SK-N-SH (cell line): Measurements from ENCODE around the gene ZPBP2. TPM values are rescaled to one million over a fixed set of nuclear protein-coding genes. Genes with fewer than 3 reads are reported as not detected.

Experiments
- CTCF ChIA-PET: fragments of 300-600, 350-600 bp; formaldehyde crosslinking; extraction: SDS; loops from one replicate; lab custom pipeline; 2021; lab: Yijun Ruan, JAX
- POLR2A ChIA-PET: fragments of 350-600 bp; sonication (Branson Sonifier 250); formaldehyde crosslinking; extraction: SDS; loops from one replicate; lab custom pipeline; 2020; ENCODE audit warnings: antibody characterized with exemption, inconsistent platforms; lab: Yijun Ruan, JAX
- DNase-seq: peaks from one replicate; pipeline ENCODE4 v3.0.0; 2012
- H2AFZ ChIP-seq: fragments of 200-600 bp; sonication (generic); 2 replicates; pipeline ENCODE4 v1.8.1; 2016; ENCODE audit warnings: antibody characterized with exemption, mild to moderate bottlenecking, low read depth
- H3F3A ChIP-seq: fragments of 200-600 bp; sonication (generic); replicated peaks from 2 replicates; pipeline ENCODE3; 2016; ENCODE audit warnings: antibody characterized with exemption, mild to moderate bottlenecking; ENCODE audit not compliant: insufficient read depth
- H3K27ac ChIP-seq, 2 experiments: fragments of 200-500 bp in 1 of 2; fragments of 200-600 bp in 1 of 2; sonication (Bioruptor generic) in 1 of 2; sonication (generic), shearing (Covaris generic) in 1 of 2; 2 replicates each; pipeline versions ENCODE4 v1.5.1 to v1.6.1; 2014 to 2016; ENCODE audit warnings: low read depth in 2 of 2, inconsistent platforms in 1 of 2, low read length in 1 of 2, mild to moderate bottlenecking in 1 of 2, mixed read lengths in 1 of 2
- H3K27me3 ChIP-seq: fragments of 200-600 bp; sonication (generic), shearing (Covaris generic); 2 replicates; pipeline ENCODE4 v1.6.1; 2016; ENCODE audit warnings: mixed run types; ENCODE audit not compliant: insufficient read depth
- H3K36me3 ChIP-seq, 2 experiments: fragments of 200-500 bp in 1 of 2; fragments of 200-600 bp in 1 of 2; sonication (Bioruptor generic) in 1 of 2; sonication (generic) in 1 of 2; replicated peaks in 1 of 2; 2 replicates each; pipeline versions ENCODE3 to v1.5.1; 2014 to 2016; ENCODE audit warnings: low read length in 1 of 2, mild to moderate bottlenecking in 1 of 2; ENCODE audit not compliant: insufficient read depth in 2 of 2, control insufficient read depth in 1 of 2
- H3K4me1 ChIP-seq, 2 experiments: fragments of 200-500 bp in 1 of 2; fragments of 200-600 bp in 1 of 2; sonication (Bioruptor generic) in 1 of 2; sonication (generic), shearing (Covaris generic) in 1 of 2; 2 replicates each; pipeline versions ENCODE4 v1.5.1 to v1.6.1; 2014 to 2016; ENCODE audit warnings: low read depth in 1 of 2, low read length in 1 of 2, mixed run types in 1 of 2; ENCODE audit not compliant: insufficient read depth in 2 of 2, control insufficient read depth in 1 of 2
- H3K4me2 ChIP-seq: fragments of 200-600 bp; sonication (generic), shearing (Covaris generic); 2 replicates; pipeline ENCODE4 v1.6.1; 2017; ENCODE audit warnings: mixed run types
- H3K4me3 ChIP-seq, 2 experiments: fragments of 200-500 bp in 1 of 2; fragments of 200-600 bp in 1 of 2; sonication (Bioruptor generic) in 1 of 2; sonication (generic), shearing (Covaris generic) in 1 of 2; 2 replicates each; pipeline versions ENCODE4 v1.5.1 to v1.8.1; 2014 to 2016; ENCODE audit warnings: low read depth in 2 of 2, inconsistent platforms in 1 of 2, low read length in 1 of 2, mild to moderate bottlenecking in 1 of 2, mixed read lengths in 1 of 2, moderate library complexity in 1 of 2
- H3K79me2 ChIP-seq: fragments of 200-600 bp; sonication (generic); 2 replicates; pipeline ENCODE4 v1.8.1; 2017; ENCODE audit warnings: mild to moderate bottlenecking; ENCODE audit not compliant: insufficient read depth
- H3K9ac ChIP-seq: fragments of 200-600 bp; sonication (generic); 2 replicates; pipeline ENCODE4 v1.6.1; 2017; ENCODE audit warnings: mixed run types
- H3K9me2 ChIP-seq: fragments of 200-600 bp; sonication (generic); 2 replicates; pipeline ENCODE4 v1.6.1; 2017; ENCODE audit warnings: mixed run types
- H3K9me3 ChIP-seq: fragments of 200-600 bp; sonication (generic); 2 replicates; pipeline ENCODE4 v1.6.1; 2017; ENCODE audit warnings: mixed run types, mild to moderate bottlenecking, moderate library complexity
- H4K20me1 ChIP-seq: fragments of 200-600 bp; sonication (generic); 2 replicates; pipeline ENCODE4 v1.6.1; 2017; ENCODE audit warnings: mild to moderate bottlenecking, mixed run types; ENCODE audit not compliant: insufficient read depth
- ELF1 ChIP-seq: IDR thresholded peaks from 2 replicates; pipeline ENCODE4 v1.4.0; 2012
- EZH2phosphoT487 ChIP-seq: fragments of 200-600 bp; sonication (generic); IDR thresholded peaks from 2 replicates; pipeline ENCODE4 v1.6.1; 2017; ENCODE audit warnings: low read depth, mixed run types, mild to moderate bottlenecking, antibody characterized with exemption, moderate library complexity, borderline replicate concordance
- FOSL2 ChIP-seq: IDR thresholded peaks from 2 replicates; pipeline ENCODE4 v1.4.0; 2012; ENCODE audit warnings: low read depth, mild to moderate bottlenecking, moderate library complexity, borderline replicate concordance
- FOXJ3 ChIP-seq: sonication (generic); formaldehyde crosslinking; IDR thresholded peaks from 2 replicates; pipeline ENCODE4 v1.5.1; 2020; ENCODE audit warnings: mild to moderate bottlenecking, missing genetic modification reagents
- GATA2 ChIP-seq: sonication (generic); formaldehyde crosslinking; IDR thresholded peaks from 2 replicates; pipeline ENCODE4 v1.5.0; 2020; ENCODE audit warnings: mild to moderate bottlenecking, missing genetic modification reagents
- JUND ChIP-seq: IDR thresholded peaks from 2 replicates; pipeline ENCODE4 v1.4.0; 2012
- RCOR1 ChIP-seq: fragments of 150-350 bp; IDR thresholded peaks from 2 replicates; pipeline ENCODE4 v1.6.1; 2017; ENCODE audit warnings: antibody characterized with exemption, low read length
- SMC3 ChIP-seq: IDR thresholded peaks from 2 replicates; pipeline ENCODE4 v1.6.1; 2012; ENCODE audit warnings: low read depth, low read length, improper control_type of control experiment
- TAF1 ChIP-seq: IDR thresholded peaks from 2 replicates; pipeline ENCODE4 v1.6.1; 2012; ENCODE audit warnings: low read depth, mild to moderate bottlenecking, low read length, moderate library complexity, borderline replicate concordance
- TEAD4 ChIP-seq: IDR thresholded peaks from 2 replicates; pipeline ENCODE4 v1.4.0; 2012; ENCODE audit warnings: mild to moderate bottlenecking, borderline replicate concordance; ENCODE audit not compliant: insufficient read depth
- WGBS: methylation state at CpG from one replicate; pipeline ENCODE4 v1.1.6; 2017; ENCODE audit warnings: low lambda C conversion rate; 5-methylcytosine and 5-hydroxymethylcytosine counted together
- polyA plus RNA-seq, 3 experiments: library from polyadenylated mRNA; depleted of rRNA; stranded (reverse); fragments of >200 nt; gene quantifications; 2 replicates each; pipeline ENCODE4 v1.2.3, GENCODE V29; 2012
- TF ChIP-seq, protein P1 (sequence below): IDR thresholded peaks from 2 replicates; pipeline ENCODE4 v1.4.0; 2012; ENCODE audit warnings: low read depth, borderline replicate concordance
- TF ChIP-seq, protein P2 (sequence below): IDR thresholded peaks from 2 replicates; pipeline ENCODE4 v1.4.0; 2012; ENCODE audit warnings: low read depth, borderline replicate concordance
- TF ChIP-seq, protein P3 (sequence below): IDR thresholded peaks from 2 replicates; pipeline ENCODE4 v1.4.0; 2012; ENCODE audit warnings: low read depth
- TF ChIP-seq, protein P4 (sequence below): fragments of 200-600 bp; sonication (generic); IDR thresholded peaks from 2 replicates; pipeline ENCODE4 v1.6.1; 2017; ENCODE audit warnings: antibody characterized with exemption, mild to moderate bottlenecking, moderate library complexity

ZPBP2 gene
- polyA plus RNA-seq, 1 of the 3 experiments (the other 2 are of a cell fraction): not detected

DNA sequence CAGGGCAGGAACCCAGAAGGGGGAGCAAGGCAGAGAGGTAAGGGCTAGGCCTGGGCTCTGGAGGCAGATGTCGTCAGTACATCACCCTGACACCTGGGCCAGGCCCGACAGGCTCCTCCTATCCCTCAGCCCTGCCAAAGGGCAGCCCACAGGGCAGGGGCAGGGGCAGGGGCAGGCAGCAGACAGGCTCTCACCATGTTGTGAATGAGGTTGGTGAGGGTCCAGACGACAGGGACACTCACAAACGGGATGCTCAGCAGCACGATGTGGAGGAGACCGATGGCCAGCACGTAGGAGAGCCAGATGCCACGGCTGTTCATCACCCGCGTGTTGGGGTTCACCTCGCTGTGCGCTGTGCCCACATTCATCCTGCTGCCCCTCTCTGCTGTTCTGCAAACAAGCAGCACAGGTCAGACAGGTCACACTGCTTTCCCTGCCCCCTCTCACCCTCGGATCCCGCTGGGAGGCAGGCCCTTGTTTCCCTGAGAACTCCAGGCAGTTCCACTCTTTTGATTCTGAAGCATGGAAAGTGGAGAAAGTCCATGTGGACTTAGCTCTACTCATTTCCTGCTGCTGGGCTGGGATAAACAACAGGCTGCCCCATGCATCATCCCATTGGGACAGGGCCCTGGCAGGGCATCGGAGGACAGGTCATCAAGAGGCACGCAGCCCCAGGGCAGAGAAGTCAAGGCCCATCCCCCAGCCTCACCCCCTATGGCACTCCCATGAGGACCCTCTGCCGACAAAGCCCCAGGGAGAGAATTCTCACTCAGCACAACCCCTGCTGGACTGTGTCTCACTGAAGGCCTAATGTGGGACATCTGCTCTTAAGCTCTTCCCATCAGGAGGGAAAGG, 56.1 kb downstream of the ZPBP2 start:
- H3K4me2 ChIP-seq: no peak overlapping the region
- CTCF ChIA-PET: no interaction called here
- no peak overlapping the region for H3K9ac ChIP-seq
- H3K9me2 ChIP-seq: no peaks in the 10 kb centered on the region
- H3K4me3 ChIP-seq: no peak overlapping the region
- H3K36me3 ChIP-seq: peaks cover 9 to 41% of the 10 kb centered on the region in 2 experiments
- H3K9me3 ChIP-seq: no peaks in the 10 kb centered on the region
- WGBS: 88% methylated on average over 14 of the region's 17 CpGs
- peaks cover 11% of the 10 kb centered on the region for H3F3A ChIP-seq
- no peak for DNase-seq
- peaks cover 29% of the 10 kb centered on the region for H4K20me1 ChIP-seq
- H3K27me3 ChIP-seq: no peaks in the 10 kb centered on the region
- H3K4me1 ChIP-seq: peaks cover 8 to 32% of the 10 kb centered on the region in 2 experiments; a peak in 3 of 4 replicates
- peaks cover 37% of the 10 kb centered on the region for H3K79me2 ChIP-seq
- H3K27ac ChIP-seq: no peak overlapping the region
- no peak overlapping the region for H2AFZ ChIP-seq
- TF ChIP-seq TEAD4 (no peak), SMC3 (no peak), FOXJ3 (CRISPR knock-in tag) (no peak), GATA2 (CRISPR knock-in tag) (no peak)
- TF ChIP-seq, protein P1, sequence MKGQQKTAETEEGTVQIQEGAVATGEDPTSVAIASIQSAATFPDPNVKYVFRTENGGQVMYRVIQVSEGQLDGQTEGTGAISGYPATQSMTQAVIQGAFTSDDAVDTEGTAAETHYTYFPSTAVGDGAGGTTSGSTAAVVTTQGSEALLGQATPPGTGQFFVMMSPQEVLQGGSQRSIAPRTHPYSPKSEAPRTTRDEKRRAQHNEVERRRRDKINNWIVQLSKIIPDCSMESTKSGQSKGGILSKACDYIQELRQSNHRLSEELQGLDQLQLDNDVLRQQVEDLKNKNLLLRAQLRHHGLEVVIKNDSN: no peak
- TF ChIP-seq, protein P2, sequence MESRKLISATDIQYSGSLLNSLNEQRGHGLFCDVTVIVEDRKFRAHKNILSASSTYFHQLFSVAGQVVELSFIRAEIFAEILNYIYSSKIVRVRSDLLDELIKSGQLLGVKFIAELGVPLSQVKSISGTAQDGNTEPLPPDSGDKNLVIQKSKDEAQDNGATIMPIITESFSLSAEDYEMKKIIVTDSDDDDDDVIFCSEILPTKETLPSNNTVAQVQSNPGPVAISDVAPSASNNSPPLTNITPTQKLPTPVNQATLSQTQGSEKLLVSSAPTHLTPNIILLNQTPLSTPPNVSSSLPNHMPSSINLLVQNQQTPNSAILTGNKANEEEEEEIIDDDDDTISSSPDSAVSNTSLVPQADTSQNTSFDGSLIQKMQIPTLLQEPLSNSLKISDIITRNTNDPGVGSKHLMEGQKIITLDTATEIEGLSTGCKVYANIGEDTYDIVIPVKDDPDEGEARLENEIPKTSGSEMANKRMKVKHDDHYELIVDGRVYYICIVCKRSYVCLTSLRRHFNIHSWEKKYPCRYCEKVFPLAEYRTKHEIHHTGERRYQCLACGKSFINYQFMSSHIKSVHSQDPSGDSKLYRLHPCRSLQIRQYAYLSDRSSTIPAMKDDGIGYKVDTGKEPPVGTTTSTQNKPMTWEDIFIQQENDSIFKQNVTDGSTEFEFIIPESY: no peak
- POLR2A ChIA-PET: no interaction called here

DNA sequence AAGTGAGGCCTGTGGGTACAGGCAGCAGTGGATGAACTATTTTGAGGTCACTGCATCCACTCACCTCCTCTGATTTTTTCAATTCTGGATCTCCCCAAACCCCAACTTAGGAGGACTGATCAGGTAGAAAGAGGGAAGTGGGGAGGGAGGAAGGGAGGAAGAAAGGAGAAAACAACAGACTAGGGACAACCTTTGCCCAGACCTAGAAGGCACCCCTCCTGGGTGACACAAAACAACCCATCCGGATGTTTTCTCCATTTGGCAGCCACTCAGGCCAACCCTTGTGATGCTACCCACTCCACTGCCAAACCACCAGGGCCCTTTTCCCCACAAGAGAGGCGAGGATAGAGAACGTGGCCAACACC, 56.7 kb downstream of the ZPBP2 start:
- ChIA-PET CTCF (no interaction called here), POLR2A (no interaction called here)
- no peak overlapping the region for H2AFZ ChIP-seq
- H3K9ac ChIP-seq: no peak overlapping the region
- peaks cover 8 to 32% of the 10 kb centered on the region in 2 experiments; a peak in 3 of 4 replicates for H3K4me1 ChIP-seq
- H3F3A ChIP-seq: peaks cover 16% of the 10 kb centered on the region
- H3K79me2 ChIP-seq: peaks cover 37% of the 10 kb centered on the region
- peaks cover 33% of the 10 kb centered on the region for H4K20me1 ChIP-seq
- H3K27me3 ChIP-seq: no peaks in the 10 kb centered on the region
- TF ChIP-seq FOSL2 (no peak), JUND (no peak), RCOR1 (no peak), ELF1 (no peak), GATA2 (CRISPR knock-in tag) (no peak), FOXJ3 (CRISPR knock-in tag) (no peak), TAF1 (no peak), TEAD4 (no peak), EZH2phosphoT487 (no peak)
- TF ChIP-seq, protein P1: no peak
- TF ChIP-seq, protein P3, sequence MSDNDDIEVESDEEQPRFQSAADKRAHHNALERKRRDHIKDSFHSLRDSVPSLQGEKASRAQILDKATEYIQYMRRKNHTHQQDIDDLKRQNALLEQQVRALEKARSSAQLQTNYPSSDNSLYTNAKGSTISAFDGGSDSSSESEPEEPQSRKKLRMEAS: no peak
- TF ChIP-seq, protein P4, sequence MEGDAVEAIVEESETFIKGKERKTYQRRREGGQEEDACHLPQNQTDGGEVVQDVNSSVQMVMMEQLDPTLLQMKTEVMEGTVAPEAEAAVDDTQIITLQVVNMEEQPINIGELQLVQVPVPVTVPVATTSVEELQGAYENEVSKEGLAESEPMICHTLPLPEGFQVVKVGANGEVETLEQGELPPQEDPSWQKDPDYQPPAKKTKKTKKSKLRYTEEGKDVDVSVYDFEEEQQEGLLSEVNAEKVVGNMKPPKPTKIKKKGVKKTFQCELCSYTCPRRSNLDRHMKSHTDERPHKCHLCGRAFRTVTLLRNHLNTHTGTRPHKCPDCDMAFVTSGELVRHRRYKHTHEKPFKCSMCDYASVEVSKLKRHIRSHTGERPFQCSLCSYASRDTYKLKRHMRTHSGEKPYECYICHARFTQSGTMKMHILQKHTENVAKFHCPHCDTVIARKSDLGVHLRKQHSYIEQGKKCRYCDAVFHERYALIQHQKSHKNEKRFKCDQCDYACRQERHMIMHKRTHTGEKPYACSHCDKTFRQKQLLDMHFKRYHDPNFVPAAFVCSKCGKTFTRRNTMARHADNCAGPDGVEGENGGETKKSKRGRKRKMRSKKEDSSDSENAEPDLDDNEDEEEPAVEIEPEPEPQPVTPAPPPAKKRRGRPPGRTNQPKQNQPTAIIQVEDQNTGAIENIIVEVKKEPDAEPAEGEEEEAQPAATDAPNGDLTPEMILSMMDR: no peak
- H3K4me3 ChIP-seq: no peak overlapping the region
- DNase-seq: no peak
- no peak overlapping the region for H3K27ac ChIP-seq
- H3K9me2 ChIP-seq: no peaks in the 10 kb centered on the region
- peaks cover 9 to 39% of the 10 kb centered on the region in 2 experiments for H3K36me3 ChIP-seq
- H3K4me2 ChIP-seq: no peak overlapping the region
- WGBS: 90% methylated on average over 3 of the region's 3 CpGs
- H3K9me3 ChIP-seq: no peaks in the 10 kb centered on the region
